Fibroblast of pulmonary artery (primary cell): ENCODE measurements around the gene ROBO3.
A peak's percentile ranks its signal among the peaks of the same experiment; 100 is the strongest.

Experiments used
- DNase-seq: peaks from one replicate; pipeline ENCODE4 v3.0.0-alpha.2; 2010; ENCODE audit warnings: low read depth
- H3K4me3 ChIP-seq: replicated peaks from 2 replicates; pipeline ENCODE4 v1.5.1; 2011; ENCODE audit warnings: low read depth, mild to moderate bottlenecking, control low read depth, low read length, moderate library complexity
- CTCF ChIP-seq: IDR thresholded peaks from 2 replicates; pipeline ENCODE4 v1.5.1; 2011; ENCODE audit warnings: mild to moderate bottlenecking, control low read depth, low read length, inconsistent platforms; ENCODE audit errors: missing control alignments

Gene ROBO3

GRCh38 chr11:124843616-124843910 lies 21.7 kb upstream of the ROBO3 start:
- no peak for DNase-seq
- no peak overlapping the region for H3K4me3 ChIP-seq
- TF ChIP-seq CTCF: no peak

GRCh38 chr11:124844664-124845079 lies 20.6 kb upstream of the ROBO3 start:
- no peak overlapping the region for H3K4me3 ChIP-seq
- TF ChIP-seq CTCF: no peak
- no peak for DNase-seq

GRCh38 chr11:124846070-124846673 lies 19.1 kb upstream of the ROBO3 start:
- DNase-seq: no peak
- no peak for TF ChIP-seq CTCF
- no peak overlapping the region for H3K4me3 ChIP-seq

GRCh38 chr11:124859171-124859570 lies 6.1 kb upstream of the ROBO3 start:
- H3K4me3 ChIP-seq: no peak overlapping the region
- no peak for DNase-seq
- no peak for TF ChIP-seq CTCF

- no peak overlapping the region for H3K4me3 ChIP-seq
- no peak for DNase-seq
- no peak for TF ChIP-seq CTCF
Observed at GRCh38 chr11:124861670-124862069, 3.6 kb upstream of the ROBO3 start.

GRCh38 chr11:124863137-124863825 lies 2.0 kb upstream of the ROBO3 start:
- peak; percentile 38 for DNase-seq
- H3K4me3 ChIP-seq: peak overlapping the region; percentile 29
- TF ChIP-seq CTCF: no peak

- DNase-seq: no peak
- TF ChIP-seq CTCF: no peak
- H3K4me3 ChIP-seq: no peak overlapping the region
Observed at GRCh38 chr11:124863826-124864165, 1.4 kb upstream of the ROBO3 start.
